ENCODE data around the gene NPHS2.
"Not testable (repeated sequence)": the region's sequence is repeated elsewhere in the genome, so short reads cannot be mapped to it uniquely, and the experiment has no call there.

DNA sequence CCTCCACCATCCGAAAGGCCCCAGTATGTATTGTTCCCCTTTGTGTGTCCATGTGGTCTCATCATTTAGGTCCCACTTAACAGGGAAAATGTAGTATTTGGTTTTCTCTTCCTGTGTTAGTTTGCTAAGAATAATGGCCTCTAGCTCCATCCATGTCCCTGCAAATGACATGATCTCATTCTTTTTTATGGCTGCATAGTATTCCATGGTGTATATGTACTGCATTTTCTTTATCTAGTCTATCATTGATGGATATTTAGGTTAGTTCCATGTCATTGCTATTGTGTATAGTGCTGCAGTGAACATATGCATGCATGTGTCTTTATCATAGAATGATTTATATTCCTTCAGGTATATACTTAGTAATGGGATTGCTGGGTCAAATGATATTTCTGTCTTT lies 57.2 kb downstream of the NPHS2 start:
- not testable (repeated sequence) for TF ChIP-seq POLR2A (IDR thresholded peaks at IDR 0.05; ENCODE audit: low read depth, low read length); EZH2 (IDR thresholded peaks at IDR 0.05; ENCODE audit: borderline replicate concordance, low read depth, low read length, severe bottlenecking); POLR2AphosphoS5 (IDR thresholded peaks at IDR 0.05; ENCODE audit: insufficient read depth, low read depth, low read length); MYC (IDR thresholded peaks at IDR 0.05; ENCODE audit: low read depth, low read length); GATA2 (IDR thresholded peaks at IDR 0.05; ENCODE audit: insufficient read depth, insufficient read length, low read depth, low read length); FOS (IDR thresholded peaks at IDR 0.05; ENCODE audit: borderline replicate concordance, insufficient read depth, low read length)
- TF ChIP-seq, protein P1, sequence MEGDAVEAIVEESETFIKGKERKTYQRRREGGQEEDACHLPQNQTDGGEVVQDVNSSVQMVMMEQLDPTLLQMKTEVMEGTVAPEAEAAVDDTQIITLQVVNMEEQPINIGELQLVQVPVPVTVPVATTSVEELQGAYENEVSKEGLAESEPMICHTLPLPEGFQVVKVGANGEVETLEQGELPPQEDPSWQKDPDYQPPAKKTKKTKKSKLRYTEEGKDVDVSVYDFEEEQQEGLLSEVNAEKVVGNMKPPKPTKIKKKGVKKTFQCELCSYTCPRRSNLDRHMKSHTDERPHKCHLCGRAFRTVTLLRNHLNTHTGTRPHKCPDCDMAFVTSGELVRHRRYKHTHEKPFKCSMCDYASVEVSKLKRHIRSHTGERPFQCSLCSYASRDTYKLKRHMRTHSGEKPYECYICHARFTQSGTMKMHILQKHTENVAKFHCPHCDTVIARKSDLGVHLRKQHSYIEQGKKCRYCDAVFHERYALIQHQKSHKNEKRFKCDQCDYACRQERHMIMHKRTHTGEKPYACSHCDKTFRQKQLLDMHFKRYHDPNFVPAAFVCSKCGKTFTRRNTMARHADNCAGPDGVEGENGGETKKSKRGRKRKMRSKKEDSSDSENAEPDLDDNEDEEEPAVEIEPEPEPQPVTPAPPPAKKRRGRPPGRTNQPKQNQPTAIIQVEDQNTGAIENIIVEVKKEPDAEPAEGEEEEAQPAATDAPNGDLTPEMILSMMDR (IDR thresholded peaks at IDR 0.05; ENCODE audit: extremely low read depth in 1 of 2, insufficient read depth in 1 of 2, low read depth in 1 of 2, low read length in 2 of 2): not testable (repeated sequence)
- TF ChIP-seq, protein P2, sequence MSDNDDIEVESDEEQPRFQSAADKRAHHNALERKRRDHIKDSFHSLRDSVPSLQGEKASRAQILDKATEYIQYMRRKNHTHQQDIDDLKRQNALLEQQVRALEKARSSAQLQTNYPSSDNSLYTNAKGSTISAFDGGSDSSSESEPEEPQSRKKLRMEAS (IDR thresholded peaks at IDR 0.05; ENCODE audit: insufficient read depth, insufficient read length): not testable (repeated sequence)
